Stimulated activated CD4-positive, alpha-beta T cell treated with anti-CD3 and anti-CD28 coated beads, Interleukin-2, amount 100 ng/mL, for 48 hours (primary cell): ENCODE data around the gene NUP214.

Experiments used
- DNase-seq, 2 donors: peaks; one replicate each; pipeline ENCODE4 v3.0.0-alpha.2; 2020

Gene NUP214

GRCh38 chr9:131125288-131126058, at the start of gene NUP214:
Gene NUP214, plus strand, starts transcription at chr9:131125586. Its CDS starts 119 bp downstream, at chr9:131125705.
- peak; percentile 100 for DNase-seq

GRCh38 chr9:131076347-131077195, 48.8 kb upstream of the NUP214 start:
- DNase-seq, result no peak

- DNase-seq, result no peak
These were observed 46.7 kb upstream of the NUP214 start for GRCh38 chr9:131078427-131079366.

- no peak for DNase-seq
These were observed 44.8 kb upstream of the NUP214 start for GRCh38 chr9:131080589-131080988.

GRCh38 chr9:131081868-131082267, 43.5 kb upstream of the NUP214 start:
- DNase-seq, result no peak

- no peak for DNase-seq
These were observed 42.4 kb upstream of the NUP214 start for GRCh38 chr9:131082774-131083512.

- no peak for DNase-seq
These were observed 40.6 kb upstream of the NUP214 start for GRCh38 chr9:131084661-131085369.

GRCh38 chr9:131085370-131086122, 39.8 kb upstream of the NUP214 start:
- DNase-seq, result no peak

GRCh38 chr9:131087354-131087893, 38.0 kb upstream of the NUP214 start:
- no peak for DNase-seq

- DNase-seq, result no peak
These were observed 35.2 kb upstream of the NUP214 start for GRCh38 chr9:131090025-131090787.

GRCh38 chr9:131091352-131091992, 33.9 kb upstream of the NUP214 start:
- DNase-seq, result no peak

- no peak for DNase-seq
These were observed 33.4 kb upstream of the NUP214 start for GRCh38 chr9:131092030-131092429.

- DNase-seq, result no peak
These were observed 32.6 kb upstream of the NUP214 start for GRCh38 chr9:131092548-131093440.

- DNase-seq, result no peak
These were observed 31.4 kb upstream of the NUP214 start for GRCh38 chr9:131094015-131094414.

GRCh38 chr9:131094622-131095021, 30.8 kb upstream of the NUP214 start:
- no peak for DNase-seq

GRCh38 chr9:131095666-131096268, 29.6 kb upstream of the NUP214 start:
- DNase-seq, result no peak
